LNCaP clone FGC (cell line): ENCODE measurements around the gene PKHD1.
"Not testable (repeated sequence)": the region's sequence is repeated elsewhere in the genome, so short reads cannot be mapped to it uniquely, and the experiment has no call there.

ENCODE experiments used
- DNase-seq: peaks from one replicate; pipeline ENCODE4 v3.0.0-alpha.2; 2011; ENCODE audit warnings: low read depth
- H3K4me3 ChIP-seq: 2 replicates; pipeline ENCODE4 v1.5.1; 2011; ENCODE audit warnings: mild to moderate bottlenecking, low read depth, low read length, control low read depth
- CTCF ChIP-seq: IDR thresholded peaks from 2 replicates; pipeline ENCODE4 v1.5.1; 2012; ENCODE audit warnings: mild to moderate bottlenecking; ENCODE audit not compliant: control insufficient read depth, insufficient read depth; ENCODE audit errors: extremely low read depth

Gene PKHD1

GRCh38 chr6:51929934-51930574 is 157.4 kb downstream of the PKHD1 start:
- no peak overlapping the region for H3K4me3 ChIP-seq
- DNase-seq = no peak
- no peak for TF ChIP-seq CTCF

GRCh38 chr6:51928320-51928719 is 159.1 kb downstream of the PKHD1 start:
- no peak overlapping the region for H3K4me3 ChIP-seq
- TF ChIP-seq CTCF = no peak
- no peak for DNase-seq

GRCh38 chr6:51927450-51927849 is 160.0 kb downstream of the PKHD1 start:
- no peak for DNase-seq
- H3K4me3 ChIP-seq = no peak overlapping the region
- no peak for TF ChIP-seq CTCF

- DNase-seq = no peak
- H3K4me3 ChIP-seq = no peak overlapping the region
- TF ChIP-seq CTCF = no peak
These were observed 161.3 kb downstream of the PKHD1 start for GRCh38 chr6:51926125-51926524.

GRCh38 chr6:51922479-51922878 is 164.9 kb downstream of the PKHD1 start:
- not testable (repeated sequence) for DNase-seq, H3K4me3 ChIP-seq

GRCh38 chr6:51918347-51918746 is 169.1 kb downstream of the PKHD1 start:
- not testable (repeated sequence) for H3K4me3 ChIP-seq, DNase-seq

GRCh38 chr6:51915098-51915497 is 172.3 kb downstream of the PKHD1 start:
- no peak for DNase-seq
- no peak for TF ChIP-seq CTCF
- no peak overlapping the region for H3K4me3 ChIP-seq

- no peak for DNase-seq
- no peak for TF ChIP-seq CTCF
- no peak overlapping the region for H3K4me3 ChIP-seq
These were observed 174.1 kb downstream of the PKHD1 start for GRCh38 chr6:51913265-51913664.
